HG03159 (cell line): Measurements from ENCODE around the gene LPO.

Source experiments
- ATAC-seq: cut with Tn5 transposase; IDR thresholded peaks from one replicate; pipeline ENCODE4 v1.9.1; 2021; ENCODE audit warnings: mild to moderate bottlenecking, moderate library complexity; ENCODE audit not compliant: unreplicated experiment

Gene LPO

GRCh38 chr17:58238147-58238634 is at the start of gene LPO:
LPO (plus strand) TSS chr17:58238584; CDS start chr17:58242980, 4,396 bp downstream.
- no peak for ATAC-seq

DNA sequence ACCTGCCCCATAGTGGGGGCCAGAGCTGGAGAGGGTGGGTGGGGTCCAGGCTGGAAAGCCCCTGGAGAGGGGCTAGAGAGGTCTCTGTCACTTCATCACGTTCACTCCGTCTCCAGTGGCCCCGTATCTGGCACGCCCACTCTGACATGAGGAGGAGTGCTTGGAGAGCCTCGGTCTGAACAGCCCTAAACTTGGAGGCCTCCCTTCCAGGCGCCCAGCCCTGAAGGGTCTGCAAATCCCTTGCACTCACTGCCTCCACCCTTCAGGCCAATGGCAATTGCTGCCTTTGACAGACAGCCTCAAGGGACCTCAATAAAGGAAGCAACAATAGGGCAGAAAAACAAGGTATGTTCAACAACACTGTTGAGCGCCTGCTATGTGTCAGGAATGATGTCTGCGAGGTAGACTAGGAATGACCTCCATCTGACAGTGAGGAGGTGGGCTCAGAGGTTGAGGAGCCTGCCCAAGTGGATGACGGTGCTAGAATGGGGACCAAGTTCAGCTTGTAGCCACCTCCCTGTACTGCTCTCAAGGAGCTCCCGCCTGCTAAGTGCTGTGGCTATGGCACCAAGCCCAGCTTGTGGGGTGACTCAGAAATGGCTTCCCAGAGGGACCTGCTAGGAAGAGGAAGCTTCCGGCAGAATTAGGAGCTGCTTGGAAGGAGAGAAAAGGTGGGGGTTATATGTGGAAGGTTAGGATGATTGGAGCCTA is 48.8 kb upstream of the LPO start:
- ATAC-seq: no peak

GRCh38 chr17:58191241-58191896 is 47.0 kb upstream of the LPO start:
- no peak for ATAC-seq

GRCh38 chr17:58192612-58193011 is 45.8 kb upstream of the LPO start, which contains the start of gene EPX:
EPX (plus strand) TSS chr17:58192726; CDS start chr17:58192847, 121 bp downstream.
- no peak for ATAC-seq

DNA sequence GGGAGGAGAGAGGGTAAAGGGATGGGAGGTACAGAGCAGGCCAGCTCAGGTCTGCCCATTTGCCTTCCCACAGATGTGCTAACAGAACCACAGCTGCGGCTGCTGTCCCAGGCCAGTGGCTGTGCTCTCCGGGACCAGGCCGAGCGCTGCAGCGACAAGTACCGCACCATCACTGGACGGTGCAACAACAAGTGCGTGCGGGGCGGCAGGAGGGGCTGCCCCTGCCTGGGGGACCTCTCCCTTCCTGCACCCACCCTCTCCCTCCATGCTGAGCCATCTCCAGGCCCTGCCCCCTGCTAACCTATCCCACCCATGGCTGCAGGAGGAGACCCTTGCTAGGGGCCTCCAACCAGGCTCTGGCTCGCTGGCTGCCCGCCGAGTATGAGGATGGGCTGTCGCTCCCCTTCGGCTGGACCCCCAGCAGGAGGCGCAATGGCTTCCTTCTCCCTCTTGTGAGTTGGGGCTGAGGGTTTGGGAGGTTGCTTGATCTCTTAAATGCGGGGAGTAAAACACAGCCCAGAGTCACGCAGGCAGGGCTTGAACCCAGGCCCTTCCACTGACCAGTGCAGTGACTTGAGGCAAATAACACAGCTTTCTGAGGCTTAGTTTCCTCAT is 44.6 kb upstream of the LPO start:
- no peak for ATAC-seq

GRCh38 chr17:58195518-58196123 is 42.8 kb upstream of the LPO start:
- no peak for ATAC-seq

GRCh38 chr17:58196610-58197009 is 41.8 kb upstream of the LPO start:
- ATAC-seq: no peak

DNA sequence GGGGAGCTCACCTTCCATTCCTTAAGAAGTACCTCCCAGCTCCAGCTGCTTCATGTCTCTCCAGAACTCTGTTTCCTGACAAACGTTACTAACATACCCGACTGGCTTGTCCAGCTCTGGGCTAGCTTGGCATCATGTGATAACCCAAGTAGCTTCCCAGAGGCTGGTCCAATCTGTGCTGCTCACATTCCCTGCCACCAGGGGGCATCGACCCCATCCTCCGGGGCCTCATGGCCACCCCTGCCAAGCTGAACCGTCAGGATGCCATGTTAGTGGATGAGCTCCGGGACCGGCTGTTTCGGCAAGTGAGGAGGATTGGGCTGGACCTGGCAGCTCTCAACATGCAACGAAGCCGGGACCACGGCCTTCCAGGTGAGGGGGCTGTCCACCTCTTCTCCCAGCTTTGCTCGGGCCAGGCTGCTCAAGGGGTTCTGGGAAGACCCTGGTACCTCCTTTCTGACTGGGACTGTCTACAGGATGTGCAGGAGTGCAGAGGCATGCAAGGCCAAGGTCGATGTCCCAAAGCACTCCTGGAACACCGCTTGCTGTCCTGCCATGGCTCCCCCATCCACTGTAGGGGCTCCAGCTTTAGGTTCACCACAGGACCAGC is 38.3 kb upstream of the LPO start:
- peak; percentile 57 for ATAC-seq

DNA sequence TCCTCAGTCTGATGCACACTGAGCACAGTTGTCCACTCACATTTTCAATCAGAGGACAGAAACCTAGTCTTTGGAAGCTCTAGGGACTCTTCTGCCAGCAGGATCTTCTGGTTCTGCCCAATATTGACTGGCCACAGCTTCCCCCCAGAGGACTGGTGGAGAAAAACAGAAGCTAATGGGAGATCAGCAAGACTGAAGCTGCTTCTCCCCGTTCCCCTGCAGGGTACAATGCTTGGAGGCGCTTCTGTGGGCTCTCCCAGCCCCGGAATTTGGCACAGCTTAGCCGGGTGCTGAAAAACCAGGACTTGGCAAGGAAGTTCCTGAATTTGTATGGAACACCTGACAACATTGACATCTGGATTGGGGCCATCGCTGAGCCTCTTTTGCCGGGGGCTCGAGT is 35.5 kb upstream of the LPO start:
- ATAC-seq: no peak

DNA sequence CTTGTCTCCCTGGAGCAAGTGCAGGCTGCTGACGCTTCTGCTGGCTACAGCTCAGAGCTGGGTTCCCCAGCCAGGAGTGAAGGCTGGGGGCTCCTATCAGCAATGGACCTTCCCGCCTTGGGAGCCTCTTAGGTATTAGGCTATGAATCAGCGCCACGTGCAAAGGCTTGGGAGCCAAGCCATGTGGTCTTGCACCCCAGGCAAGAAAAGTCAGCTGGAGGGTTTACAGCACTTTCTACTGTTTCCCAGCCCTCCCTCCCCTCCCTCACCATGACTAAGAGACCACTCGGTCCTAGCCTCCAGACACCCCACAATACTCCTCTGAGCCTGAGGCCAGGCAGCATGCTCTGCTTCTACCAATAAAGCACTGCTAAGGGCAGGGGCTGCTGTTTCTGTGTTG is 33.6 kb upstream of the LPO start:
- ATAC-seq: no peak

GRCh38 chr17:58205936-58206335 is 32.4 kb upstream of the LPO start:
- ATAC-seq: no peak

DNA sequence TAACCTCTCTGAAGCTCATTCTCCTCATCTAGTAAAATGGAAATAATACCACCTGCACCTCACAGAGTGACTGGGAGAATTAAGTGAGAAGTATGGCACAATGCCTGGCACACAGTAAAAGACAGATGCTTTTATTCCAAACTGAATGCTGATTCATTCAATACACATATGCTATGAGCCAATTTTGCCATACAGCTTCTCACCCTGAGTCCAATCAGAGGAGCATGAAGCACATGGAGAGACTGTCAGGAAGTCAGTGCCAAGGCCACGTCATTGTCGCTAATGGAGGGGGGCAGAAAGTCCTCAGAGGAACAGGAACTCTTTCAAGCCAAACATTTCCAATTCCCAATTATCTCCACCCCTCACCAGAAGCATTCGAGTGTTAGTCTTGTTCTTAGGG is 30.9 kb upstream of the LPO start:
- ATAC-seq: no peak

DNA sequence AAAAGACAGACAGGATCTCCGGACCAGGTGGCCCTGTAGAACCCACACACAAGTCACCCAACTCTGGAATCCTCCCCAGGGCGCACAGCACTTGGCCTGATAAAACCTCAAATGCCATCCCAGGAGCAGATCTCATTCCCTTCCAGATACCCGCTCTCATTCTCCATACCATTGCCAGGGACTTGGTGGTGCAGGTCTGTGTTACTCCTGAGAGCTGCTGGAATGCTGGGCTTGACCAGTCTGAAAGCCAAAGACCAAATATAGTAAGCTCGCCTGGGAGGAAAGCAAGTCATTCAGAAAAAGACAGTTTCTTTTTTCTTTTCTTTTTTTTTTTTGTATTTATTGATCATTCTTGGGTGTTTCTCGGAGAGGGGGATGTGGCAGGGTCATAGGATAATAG is 30.0 kb upstream of the LPO start:
- ATAC-seq: no peak

GRCh38 chr17:58210922-58211321 is 27.5 kb upstream of the LPO start:
- no peak for ATAC-seq

GRCh38 chr17:58215685-58216084 is 22.7 kb upstream of the LPO start:
- ATAC-seq: no peak

DNA sequence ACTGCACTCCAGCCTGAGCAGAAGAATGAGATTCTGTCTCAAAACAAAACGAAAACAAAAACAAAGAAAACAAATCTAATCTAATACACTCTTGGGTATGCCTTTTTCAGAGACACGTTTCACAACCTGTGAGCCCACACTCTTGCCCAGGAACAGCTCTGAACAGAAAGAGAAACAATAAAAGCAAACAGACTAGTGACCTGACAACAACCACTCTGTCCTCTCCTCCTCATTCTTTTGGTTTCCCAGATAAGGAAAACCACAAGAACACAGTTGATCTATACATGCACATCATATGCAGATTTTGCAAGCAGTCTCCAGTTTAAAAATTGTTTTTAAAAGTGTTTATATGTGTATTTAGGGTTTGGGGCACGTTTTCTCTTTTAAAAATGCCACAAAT is 20.6 kb upstream of the LPO start:
- no peak for ATAC-seq

DNA sequence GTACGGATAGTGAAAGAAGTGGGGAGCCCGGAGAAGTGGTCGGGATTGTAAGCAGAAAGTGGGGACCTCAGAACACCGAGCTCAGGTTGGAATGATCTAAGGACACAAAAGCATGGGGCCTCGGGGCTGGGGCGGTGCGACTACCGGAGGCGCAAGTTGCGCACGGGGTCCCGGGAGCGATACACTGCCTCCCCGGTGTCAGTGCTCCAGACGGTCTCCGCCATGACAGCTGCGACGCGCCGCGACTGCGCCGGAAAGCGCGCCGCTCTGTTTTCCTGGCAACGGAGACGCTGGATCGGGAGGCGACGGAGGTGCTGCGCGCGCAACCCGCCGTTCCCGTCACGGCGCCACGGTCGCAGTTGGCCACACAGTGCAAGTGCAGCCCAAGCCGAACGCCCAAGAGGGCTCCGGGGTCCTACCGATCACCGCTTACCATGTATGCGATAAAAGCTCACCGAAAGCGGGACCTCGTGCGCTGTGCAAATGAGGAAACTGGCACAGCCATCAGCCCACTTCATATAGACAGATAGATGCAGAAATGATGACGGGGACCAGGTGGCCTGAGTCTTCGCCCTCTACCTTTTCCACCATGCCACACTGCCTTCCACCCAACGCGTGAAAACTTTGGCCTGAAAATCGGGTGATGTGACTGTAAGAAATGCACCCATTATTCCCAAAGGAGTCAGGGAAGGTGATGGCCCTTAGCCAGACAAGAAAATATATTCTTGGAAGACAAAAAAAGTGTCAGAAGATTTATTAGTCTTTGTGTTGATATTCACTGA is 19.2 kb upstream of the LPO start, which contains the start of gene MKS1:
TSS of gene MKS1 (minus strand) at position 249 of the 782 bp plus-strand sequence. CDS start at position 224, 25 bp downstream.
- peak; percentile 92 for ATAC-seq

DNA sequence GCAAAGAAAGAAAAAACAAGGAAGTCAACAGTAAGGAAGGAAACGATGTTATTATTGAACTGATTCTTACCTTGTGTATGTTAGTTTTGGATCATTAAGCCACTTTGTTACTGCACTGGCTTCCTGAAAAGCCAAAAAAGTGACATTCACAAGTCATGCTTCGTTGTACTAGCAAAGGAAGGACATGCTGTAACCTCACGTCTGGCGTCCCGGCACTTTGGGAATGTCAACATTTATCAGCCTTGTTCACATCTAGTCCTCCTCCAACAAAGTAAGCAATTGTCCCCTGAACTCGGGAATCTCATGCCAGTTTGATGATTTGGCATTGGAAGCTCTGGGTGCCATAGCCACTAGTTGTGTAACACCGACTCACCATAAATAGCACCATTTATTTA is 18.6 kb upstream of the LPO start:
- no peak for ATAC-seq

- no peak for ATAC-seq
Observed at GRCh38 chr17:58224315-58224714, 14.1 kb upstream of the LPO start.

DNA sequence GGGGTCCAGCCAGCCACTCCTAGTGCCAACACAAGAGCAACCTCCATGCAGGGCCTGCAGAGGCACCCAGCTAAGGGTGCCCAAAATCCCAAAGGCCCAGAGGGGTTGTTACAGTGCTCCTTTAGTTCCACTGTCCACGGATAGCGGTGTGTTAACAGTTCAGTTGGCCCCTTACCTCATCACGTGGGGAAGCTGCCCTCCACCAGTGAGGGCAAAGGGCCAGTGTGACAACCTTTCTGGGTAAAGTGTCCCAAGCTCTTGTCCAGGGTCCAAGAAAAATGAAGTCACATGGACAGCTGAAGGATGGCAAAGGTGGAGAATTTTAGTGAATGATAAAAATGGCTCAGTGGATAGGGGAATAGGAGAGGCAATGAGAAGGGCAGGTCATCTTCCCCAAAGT is 10.7 kb upstream of the LPO start:
- ATAC-seq: no peak
